ENCODE results near the gene FRMD5. TPM values are rescaled to one million over a fixed set of nuclear protein-coding genes. Genes with fewer than 3 reads are reported as not detected.
"Not testable (repeated sequence)": the region's sequence is repeated elsewhere in the genome, so short reads cannot be mapped to it uniquely, and the experiment has no call there.

FRMD5 gene
- total and polyA plus RNA-seq, 5 donors, result 20.8 to 88.6 (median 44.6) TPM

- no peaks in the 10 kb centered on the region for H3K4me1 ChIP-seq (ENCODE audit: control insufficient read depth, insufficient read depth, low read length)
Observed at GRCh38 chr15:44009038-44009437, 186.0 kb downstream of the FRMD5 start.

GRCh38 chr15:44000248-44000647 is 194.8 kb downstream of the FRMD5 start:
- 12% methylated on average over 6 of the region's 6 CpGs for WGBS
- peak; percentile 49 to 69 for ATAC-seq
- peak in 2 of 3 donors; percentile 31 to 56 for DNase-seq
- H3K27me3 ChIP-seq (ENCODE audit: control insufficient read depth, insufficient read depth); H3K9me3 ChIP-seq (ENCODE audit: control insufficient read depth, low read length); intact Hi-C loops (cut with DNase I); H3K27ac ChIP-seq (ENCODE audit: low read length); H3K4me3 ChIP-seq (ENCODE audit: low read length); H3K4me1 ChIP-seq (ENCODE audit: control insufficient read depth, insufficient read depth, low read length): not testable (repeated sequence)

More at GRCh38 chr15:44009038-44009437, 186.0 kb downstream of the FRMD5 start:
- DNase-seq, result no peak
- H3K27ac ChIP-seq (ENCODE audit: low read length), result no peak overlapping the region
- 80% methylated on average over 2 of the region's 2 CpGs for WGBS
- H3K27me3 ChIP-seq (ENCODE audit: control insufficient read depth, insufficient read depth), result no peaks in the 10 kb centered on the region
- no peak for ATAC-seq
- H3K4me3 ChIP-seq (ENCODE audit: low read length), result no peak overlapping the region
- intact Hi-C loops (cut with DNase I), result no loop called here
- H3K9me3 ChIP-seq (ENCODE audit: control insufficient read depth, low read length), result no peaks in the 10 kb centered on the region

DNA sequence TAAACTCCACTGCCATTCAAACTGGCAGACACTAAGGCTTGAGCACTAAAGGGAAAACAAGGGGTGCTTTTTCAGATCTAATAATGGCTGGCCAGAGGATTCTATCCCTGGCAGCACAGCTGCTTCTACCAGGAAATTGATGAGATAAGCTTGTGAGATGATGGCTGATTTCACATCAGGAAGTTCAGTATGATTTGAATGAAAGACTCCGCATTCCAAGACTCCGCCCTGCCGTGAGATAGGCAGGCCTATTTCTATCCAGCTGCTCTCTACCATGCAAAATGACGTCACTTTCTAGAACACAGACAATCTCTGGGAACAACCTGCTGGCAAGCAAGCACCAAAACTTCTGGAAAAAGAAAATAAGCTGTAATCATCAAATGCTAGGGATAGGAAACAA is 196.5 kb downstream of the FRMD5 start:
- H3K27ac ChIP-seq (ENCODE audit: low read length), result peak overlapping the region; percentile 33
- peak; percentile 70 to 86 (median 76) for DNase-seq
- H3K4me3 ChIP-seq (ENCODE audit: low read length), result no peak overlapping the region
- intact Hi-C loops (cut with DNase I), result no loop called here
- H3K9me3 ChIP-seq (ENCODE audit: control insufficient read depth, low read length), result no peaks in the 10 kb centered on the region
- H3K27me3 ChIP-seq (ENCODE audit: control insufficient read depth, insufficient read depth), result no peaks in the 10 kb centered on the region
- ATAC-seq, result peak; percentile 97 to 98
- peaks cover 3% of the 10 kb centered on the region for H3K4me1 ChIP-seq (ENCODE audit: control insufficient read depth, insufficient read depth, low read length)
- WGBS, result 18% methylated on average over 4 of the region's 4 CpGs

- H3K4me1 ChIP-seq (ENCODE audit: control insufficient read depth, insufficient read depth, low read length), result no peaks in the 10 kb centered on the region
- H3K9me3 ChIP-seq (ENCODE audit: control insufficient read depth, low read length), result no peaks in the 10 kb centered on the region
- no peak for DNase-seq
- no peaks in the 10 kb centered on the region for H3K27me3 ChIP-seq (ENCODE audit: control insufficient read depth, insufficient read depth)
- no peak for ATAC-seq
- intact Hi-C loops (cut with DNase I), result no loop called here
- H3K27ac ChIP-seq (ENCODE audit: low read length), result no peak overlapping the region
- H3K4me3 ChIP-seq (ENCODE audit: low read length), result no peak overlapping the region
- WGBS, result 78% methylated on average over 2 of the region's 2 CpGs
Observed at GRCh38 chr15:43991206-43991605, 203.9 kb downstream of the FRMD5 start.

DNA sequence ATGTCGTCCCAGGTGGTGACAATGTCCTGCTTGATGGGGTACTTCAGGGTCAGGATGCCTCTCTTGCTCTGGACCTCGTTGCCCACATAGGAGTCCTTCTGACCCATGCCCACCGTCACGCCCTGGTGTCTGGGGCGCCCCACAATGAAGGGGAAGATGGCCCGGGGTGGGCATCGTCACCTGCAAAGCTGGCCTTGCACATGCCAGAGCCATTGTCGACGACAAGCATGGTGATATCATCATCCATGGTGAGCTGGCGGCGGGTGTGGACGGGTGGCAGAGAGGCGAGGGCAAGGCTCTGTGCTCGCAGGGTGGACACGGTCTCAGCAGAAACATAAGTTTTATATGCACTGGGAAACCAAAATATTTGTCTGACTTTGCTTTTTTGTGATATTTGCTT is 205.1 kb downstream of the FRMD5 start:
- intact Hi-C loops (cut with DNase I), result no loop called here
- Histone ChIP-seq H3K9me3 (ENCODE audit: control insufficient read depth, low read length) (no peaks in the 10 kb centered on the region), H3K4me3 (ENCODE audit: low read length) (no peak overlapping the region), H3K4me1 (ENCODE audit: control insufficient read depth, insufficient read depth, low read length) (no peaks in the 10 kb centered on the region), H3K27ac (ENCODE audit: low read length) (no peak overlapping the region), H3K27me3 (ENCODE audit: control insufficient read depth, insufficient read depth) (no peaks in the 10 kb centered on the region)
- no peak for DNase-seq
- WGBS, result 94% methylated on average over 15 of the region's 15 CpGs
- ATAC-seq, result no peak

DNA sequence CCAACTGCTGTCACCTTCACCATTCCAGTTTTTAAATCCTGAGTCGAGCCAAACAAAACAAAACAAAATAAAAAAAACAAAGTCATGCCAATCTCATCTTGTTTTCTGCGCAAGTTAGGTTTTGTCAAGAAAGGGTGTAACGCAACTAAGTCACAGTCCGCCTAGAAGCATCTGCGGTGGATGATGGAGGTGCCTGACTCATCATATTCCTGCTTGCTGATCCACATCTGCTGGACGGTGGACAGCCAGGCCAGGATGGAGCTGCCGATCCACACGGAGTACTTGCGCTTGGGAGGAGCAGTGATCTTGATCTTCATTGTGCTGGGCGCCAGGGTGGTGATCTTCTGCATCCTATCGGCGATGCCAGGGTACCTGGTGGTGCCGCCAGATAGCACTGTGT is 206.2 kb downstream of the FRMD5 start:
- WGBS, result 98% methylated on average over 13 of the region's 13 CpGs
- DNase-seq (no peak), ATAC-seq (no peak)
- H3K27me3 ChIP-seq (ENCODE audit: control insufficient read depth, insufficient read depth), result no peaks in the 10 kb centered on the region
- H3K4me3 ChIP-seq (ENCODE audit: low read length), result no peak overlapping the region
- H3K27ac ChIP-seq (ENCODE audit: low read length), result no peak overlapping the region
- intact Hi-C loops (cut with DNase I), result no loop called here
- no peaks in the 10 kb centered on the region for H3K9me3 ChIP-seq (ENCODE audit: control insufficient read depth, low read length)
- no peaks in the 10 kb centered on the region for H3K4me1 ChIP-seq (ENCODE audit: control insufficient read depth, insufficient read depth, low read length)

GRCh38 chr15:43987924-43988323 is 207.1 kb downstream of the FRMD5 start:
- intact Hi-C loops (cut with DNase I), result no loop called here
- H3K27ac ChIP-seq (ENCODE audit: low read length), result no peak overlapping the region
- DNase-seq, result no peak
- WGBS, result 94% methylated on average over 1 of the region's 1 CpG
- no peaks in the 10 kb centered on the region for H3K27me3 ChIP-seq (ENCODE audit: control insufficient read depth, insufficient read depth)
- H3K4me3 ChIP-seq (ENCODE audit: low read length), result no peak overlapping the region
- H3K4me1 ChIP-seq (ENCODE audit: control insufficient read depth, insufficient read depth, low read length), result no peaks in the 10 kb centered on the region
- no peak for ATAC-seq
- no peaks in the 10 kb centered on the region for H3K9me3 ChIP-seq (ENCODE audit: control insufficient read depth, low read length)

DNA sequence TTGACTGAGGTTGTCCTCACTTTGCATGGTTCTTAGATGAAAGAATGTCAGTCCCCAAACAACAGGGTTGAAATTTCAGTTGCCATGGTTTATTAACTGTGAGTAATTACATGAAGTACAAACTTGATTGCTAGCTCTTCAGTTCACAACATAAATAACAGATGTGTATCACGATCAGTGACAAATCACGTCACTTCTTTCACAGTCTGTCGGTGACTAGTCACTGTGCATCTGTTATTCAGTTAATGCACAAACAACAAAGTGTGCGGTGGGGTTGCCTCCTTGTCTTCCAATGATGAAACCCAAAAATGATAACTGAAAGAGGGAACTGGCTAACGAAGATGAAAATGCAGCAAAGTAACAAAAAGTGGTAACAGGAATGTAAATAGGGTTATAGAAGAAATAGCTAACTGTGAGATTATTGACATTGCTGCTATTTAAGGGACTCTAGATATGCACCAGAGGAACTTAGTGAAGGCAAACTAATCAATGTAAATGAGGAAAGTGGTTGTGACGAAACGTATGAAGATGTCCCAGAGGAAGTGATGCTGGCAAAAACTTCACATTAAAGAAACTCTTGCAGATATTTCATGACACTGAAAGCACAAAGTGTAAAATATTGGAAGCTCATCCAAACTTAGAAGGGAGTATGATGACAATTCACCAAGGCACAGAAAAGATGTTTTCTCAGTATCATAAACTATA is 208.9 kb downstream of the FRMD5 start:
- DNase-seq, result no peak
- Histone ChIP-seq H3K4me1 (ENCODE audit: control insufficient read depth, insufficient read depth, low read length) (no peaks in the 10 kb centered on the region), H3K27me3 (ENCODE audit: control insufficient read depth, insufficient read depth) (no peaks in the 10 kb centered on the region), H3K27ac (ENCODE audit: low read length) (no peak overlapping the region), H3K4me3 (ENCODE audit: low read length) (no peak overlapping the region), H3K9me3 (ENCODE audit: control insufficient read depth, low read length) (no peaks in the 10 kb centered on the region)
- intact Hi-C loops (cut with DNase I), result no loop called here
- ATAC-seq, result no peak
- 61% methylated on average over 7 of the region's 7 CpGs for WGBS

DNA sequence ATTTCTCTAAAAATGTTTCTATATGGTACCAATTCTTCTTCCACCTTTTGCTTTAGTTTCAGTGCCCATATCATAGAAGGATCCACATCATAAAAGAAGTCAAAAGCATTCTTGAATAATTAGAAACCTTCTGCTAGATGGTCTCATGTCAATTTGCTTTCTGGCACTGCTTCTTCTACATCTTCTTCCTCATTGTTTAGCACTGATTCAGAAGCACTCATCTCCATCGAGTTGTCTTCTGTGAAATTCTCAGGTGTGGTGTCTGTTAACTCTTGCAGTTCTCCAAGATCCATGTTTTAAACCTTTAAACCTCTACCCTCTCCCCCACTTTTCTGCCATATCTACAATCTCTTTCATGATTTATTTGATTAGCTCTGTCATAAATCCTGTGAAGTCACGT is 213.5 kb downstream of the FRMD5 start:
- WGBS, result 83% methylated on average over 2 of the region's 2 CpGs

DNA sequence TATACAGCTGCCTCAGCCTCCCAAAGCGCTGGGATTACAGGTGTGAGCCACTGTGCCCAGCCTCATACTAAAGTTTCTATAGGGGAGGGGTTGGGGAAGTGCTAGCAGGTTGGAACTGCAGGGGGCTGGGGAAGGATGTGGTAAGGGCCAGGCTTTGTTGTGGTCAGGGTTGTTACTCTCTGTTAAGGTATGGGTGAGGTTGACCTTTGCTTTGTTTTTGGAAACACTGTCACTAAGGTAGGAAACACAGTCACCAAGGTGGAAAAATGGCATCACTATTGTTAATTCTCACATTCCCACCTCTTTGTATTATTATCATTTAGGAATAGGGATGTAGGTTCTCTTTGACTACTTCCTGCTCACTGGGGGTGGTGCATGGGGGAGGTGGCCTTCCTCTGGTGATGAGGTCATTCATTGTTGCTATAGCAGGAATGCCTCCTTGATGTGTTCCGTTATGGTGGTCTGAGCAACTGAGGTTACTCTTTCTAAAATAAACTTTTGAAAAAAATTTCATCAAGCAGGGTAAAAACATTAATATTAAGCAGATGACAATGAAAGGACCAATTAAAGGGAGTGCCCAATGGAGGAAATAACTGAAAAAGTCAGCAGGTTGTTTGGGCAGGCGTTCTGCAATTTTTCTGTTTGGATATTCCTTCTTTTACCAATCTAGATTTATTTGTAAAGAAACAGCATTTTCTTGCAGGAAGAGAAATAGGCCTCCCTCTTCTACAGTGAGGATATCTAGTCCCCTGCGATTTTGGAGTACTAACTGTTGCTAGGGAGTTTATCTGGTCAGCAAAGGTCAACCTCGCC is 217.8 kb downstream of the FRMD5 start:
- ATAC-seq (no peak), DNase-seq (no peak)
- H3K27me3 ChIP-seq (ENCODE audit: control insufficient read depth, insufficient read depth), result no peaks in the 10 kb centered on the region
- no peaks in the 10 kb centered on the region for H3K9me3 ChIP-seq (ENCODE audit: control insufficient read depth, low read length)
- intact Hi-C loops (cut with DNase I), result no loop called here
- no peak overlapping the region for H3K4me3 ChIP-seq (ENCODE audit: low read length)
- H3K4me1 ChIP-seq (ENCODE audit: control insufficient read depth, insufficient read depth, low read length), result no peaks in the 10 kb centered on the region
- 85% methylated on average over 5 of the region's 5 CpGs for WGBS
- no peak overlapping the region for H3K27ac ChIP-seq (ENCODE audit: low read length)

More for the DNA sequence above, 213.5 kb downstream of the FRMD5 start:
- no peak overlapping the region for H3K27ac ChIP-seq (ENCODE audit: low read length)
- DNase-seq (no peak), ATAC-seq (no peak)
- no peaks in the 10 kb centered on the region for H3K4me1 ChIP-seq (ENCODE audit: control insufficient read depth, insufficient read depth, low read length)
- no peaks in the 10 kb centered on the region for H3K27me3 ChIP-seq (ENCODE audit: control insufficient read depth, insufficient read depth)
- intact Hi-C loops (cut with DNase I), result no loop called here
- no peak overlapping the region for H3K4me3 ChIP-seq (ENCODE audit: low read length)
- H3K9me3 ChIP-seq (ENCODE audit: control insufficient read depth, low read length), result no peaks in the 10 kb centered on the region

GRCh38 chr15:43975770-43976169 is 219.3 kb downstream of the FRMD5 start:
- intact Hi-C loops (cut with DNase I), result no loop called here
- no peaks in the 10 kb centered on the region for H3K4me1 ChIP-seq (ENCODE audit: control insufficient read depth, insufficient read depth, low read length)
- DNase-seq (no peak), ATAC-seq (no peak)
- no peak overlapping the region for H3K27ac ChIP-seq (ENCODE audit: low read length)
- H3K27me3 ChIP-seq (ENCODE audit: control insufficient read depth, insufficient read depth), result no peaks in the 10 kb centered on the region
- H3K9me3 ChIP-seq (ENCODE audit: control insufficient read depth, low read length), result no peaks in the 10 kb centered on the region
- no peak overlapping the region for H3K4me3 ChIP-seq (ENCODE audit: low read length)
- WGBS, result 59% methylated on average over 1 of the region's 1 CpG

Measured in right cardiac atrium (tissue), 5 donors.